Skeletal muscle satellite cell (primary cell): ENCODE data around the gene C2orf66. TPM values are rescaled to one million over a fixed set of nuclear protein-coding genes. Genes with fewer than 3 reads are reported as not detected.

Source experiments
- H3K27me3 ChIP-seq: 2 replicates; pipeline ENCODE4 v1.7.0; 2013; ENCODE audit warnings: low read length; ENCODE audit not compliant: control insufficient read depth, insufficient read depth
- H3K36me3 ChIP-seq: 2 replicates; pipeline ENCODE4 v1.7.0; 2013; ENCODE audit warnings: mild to moderate bottlenecking, control low read depth, low read length; ENCODE audit not compliant: insufficient read depth
- H3K4me1 ChIP-seq: 2 replicates; pipeline ENCODE4 v1.7.0; 2013; ENCODE audit warnings: low read length; ENCODE audit not compliant: control insufficient read depth, insufficient read depth
- H3K4me2 ChIP-seq: 2 replicates; pipeline ENCODE4 v1.7.0; 2013; ENCODE audit warnings: mild to moderate bottlenecking, low read length
- H3K4me3 ChIP-seq: 2 replicates; pipeline ENCODE4 v1.7.0; 2013; ENCODE audit warnings: low read length
- H3K9ac ChIP-seq: 2 replicates; pipeline ENCODE4 v1.7.0; 2013; ENCODE audit warnings: mild to moderate bottlenecking, low read depth, low read length, moderate library complexity
- H3K9me3 ChIP-seq: replicated peaks from 2 replicates; pipeline ENCODE4 v1.7.0; 2013; ENCODE audit warnings: mild to moderate bottlenecking, control low read depth, low read length
- small RNA-seq: library from RNA; depleted of rRNA; stranded (forward); fragments of <200 nt; gene quantifications from one replicate; pipeline ENCODE3, GENCODE V24; 2012

The C2orf66 gene

DNA sequence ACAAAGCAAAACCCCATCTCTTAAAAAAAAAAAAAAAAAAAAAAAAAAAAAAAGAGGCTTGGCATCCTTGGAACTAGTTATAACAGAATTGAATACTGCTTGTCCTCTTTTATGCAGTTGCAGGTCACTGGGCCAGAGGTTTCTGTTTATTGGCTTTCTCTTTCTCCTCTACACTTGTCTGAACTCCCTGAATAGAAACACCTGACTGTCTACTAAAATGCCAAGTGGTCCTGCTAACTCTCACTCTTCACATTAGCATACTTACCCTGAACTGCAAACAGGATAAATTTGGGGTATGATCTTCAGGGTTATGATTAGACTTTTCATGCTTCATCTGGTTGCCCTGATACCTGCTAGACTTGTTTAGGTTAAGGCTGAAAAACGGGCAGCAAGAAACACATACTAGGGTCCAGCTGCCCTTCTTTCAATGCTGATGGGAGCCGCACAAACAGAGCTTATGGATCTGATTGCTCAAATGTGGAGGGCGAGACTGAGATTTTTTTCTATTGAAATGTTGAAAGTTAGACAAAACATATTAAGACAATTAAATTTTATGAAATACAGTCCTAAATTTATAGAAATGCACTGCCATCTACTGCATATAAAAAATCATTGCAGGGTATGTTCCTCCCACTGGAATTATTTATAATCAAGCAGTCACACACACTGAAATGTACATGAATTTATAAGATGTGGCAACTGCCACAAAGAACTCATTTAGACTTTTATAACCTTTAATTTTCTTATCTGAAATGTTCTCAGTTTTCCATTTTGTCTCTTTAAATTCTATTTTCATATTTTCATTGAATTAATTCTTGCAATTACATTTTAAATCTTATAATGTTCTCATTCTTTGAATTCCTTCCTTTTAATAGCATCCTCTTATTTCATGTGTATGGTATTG is 50.4 kb downstream of the C2orf66 start:
- Histone ChIP-seq H3K4me2 (no peak overlapping the region), H3K9me3 (no peaks in the 10 kb centered on the region), H3K27me3 (no peaks in the 10 kb centered on the region), H3K4me3 (no peak overlapping the region), H3K9ac (no peak overlapping the region), H3K4me1 (no peaks in the 10 kb centered on the region), H3K36me3 (peaks cover 4% of the 10 kb centered on the region)

Small RNAs within 50 kb of the gene (small RNA-seq; reads per million reads assigned to genes)
- not detected for gene AC012486.1
